HG02588 (cell line): ENCODE data around the gene DDX55.
"Not testable (repeated sequence)": the region's sequence is repeated elsewhere in the genome, so short reads cannot be mapped to it uniquely, and the experiment has no call there.

Experiments used
- ATAC-seq: cut with Tn5 transposase; IDR thresholded peaks from one replicate; pipeline ENCODE4 v1.9.1; 2021; ENCODE audit warnings: mild to moderate bottlenecking, moderate library complexity; ENCODE audit not compliant: unreplicated experiment

The DDX55 gene, protein sequence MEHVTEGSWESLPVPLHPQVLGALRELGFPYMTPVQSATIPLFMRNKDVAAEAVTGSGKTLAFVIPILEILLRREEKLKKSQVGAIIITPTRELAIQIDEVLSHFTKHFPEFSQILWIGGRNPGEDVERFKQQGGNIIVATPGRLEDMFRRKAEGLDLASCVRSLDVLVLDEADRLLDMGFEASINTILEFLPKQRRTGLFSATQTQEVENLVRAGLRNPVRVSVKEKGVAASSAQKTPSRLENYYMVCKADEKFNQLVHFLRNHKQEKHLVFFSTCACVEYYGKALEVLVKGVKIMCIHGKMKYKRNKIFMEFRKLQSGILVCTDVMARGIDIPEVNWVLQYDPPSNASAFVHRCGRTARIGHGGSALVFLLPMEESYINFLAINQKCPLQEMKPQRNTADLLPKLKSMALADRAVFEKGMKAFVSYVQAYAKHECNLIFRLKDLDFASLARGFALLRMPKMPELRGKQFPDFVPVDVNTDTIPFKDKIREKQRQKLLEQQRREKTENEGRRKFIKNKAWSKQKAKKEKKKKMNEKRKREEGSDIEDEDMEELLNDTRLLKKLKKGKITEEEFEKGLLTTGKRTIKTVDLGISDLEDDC

DNA sequence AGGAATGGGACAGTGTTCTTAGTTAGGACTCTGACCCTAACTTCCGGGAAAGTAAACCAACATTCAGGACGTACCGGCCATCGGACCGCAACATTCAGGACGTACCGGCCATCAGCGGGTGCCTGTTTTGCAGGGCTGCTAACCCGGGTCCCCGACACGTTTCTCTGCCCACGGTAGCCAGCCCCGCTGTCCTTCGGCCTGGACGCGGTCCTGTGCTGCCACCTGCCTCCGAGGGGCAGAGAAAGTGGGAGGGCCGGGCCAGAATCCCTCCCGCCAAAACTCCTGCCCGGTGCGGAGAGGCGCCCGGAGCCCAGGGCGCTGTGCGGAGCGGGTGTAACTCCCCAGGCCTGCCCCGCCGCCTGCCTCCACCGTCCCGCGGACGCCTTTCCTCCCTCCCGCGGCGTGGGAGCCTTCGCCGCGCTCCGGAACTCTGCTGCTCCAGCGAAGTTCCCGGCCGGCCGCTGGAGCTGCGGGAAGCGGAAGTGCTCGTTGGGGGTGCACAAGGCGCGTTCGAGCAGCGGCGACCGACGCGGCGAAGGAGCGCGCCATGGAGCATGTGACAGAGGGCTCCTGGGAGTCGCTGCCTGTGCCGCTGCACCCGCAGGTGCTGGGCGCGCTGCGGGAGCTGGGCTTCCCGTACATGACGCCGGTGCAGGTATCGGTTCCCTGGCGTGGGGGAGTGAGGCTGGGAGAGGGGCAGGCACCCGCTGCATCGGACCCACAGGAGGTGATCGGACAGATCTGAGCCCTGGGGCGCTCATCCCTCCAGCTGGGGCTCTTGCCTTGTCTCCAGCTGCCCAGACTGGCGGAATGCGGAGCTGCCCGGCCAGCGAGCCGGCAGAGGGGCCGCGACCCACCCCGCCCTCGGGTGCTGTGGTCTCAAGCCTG is at the start of gene DDX55:
DDX55 (plus strand) TSS at position 498 of the 888 bp plus-strand sequence; CDS start at position 548, 50 bp downstream.
- ATAC-seq: peak; percentile 88

DNA sequence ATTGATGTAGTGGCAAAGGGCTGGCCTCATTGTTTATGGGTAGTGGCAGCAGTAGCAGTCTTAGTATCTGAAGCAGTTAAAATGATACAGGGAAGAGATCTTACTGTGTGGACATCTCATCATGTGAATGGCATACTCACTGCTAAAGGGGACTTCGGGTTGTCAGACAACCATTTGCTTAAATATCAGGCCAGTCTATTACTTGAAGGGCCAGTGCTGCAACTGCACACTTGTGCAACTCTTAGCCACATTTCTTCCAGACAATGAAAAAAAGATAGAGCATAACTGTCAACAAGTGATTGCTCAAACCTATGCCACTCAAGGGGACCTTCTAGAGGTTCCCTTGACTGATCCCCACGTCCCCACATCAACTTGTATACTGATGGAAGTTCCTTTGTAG is 47.8 kb upstream of the DDX55 start:
- not testable (repeated sequence) for ATAC-seq

DNA sequence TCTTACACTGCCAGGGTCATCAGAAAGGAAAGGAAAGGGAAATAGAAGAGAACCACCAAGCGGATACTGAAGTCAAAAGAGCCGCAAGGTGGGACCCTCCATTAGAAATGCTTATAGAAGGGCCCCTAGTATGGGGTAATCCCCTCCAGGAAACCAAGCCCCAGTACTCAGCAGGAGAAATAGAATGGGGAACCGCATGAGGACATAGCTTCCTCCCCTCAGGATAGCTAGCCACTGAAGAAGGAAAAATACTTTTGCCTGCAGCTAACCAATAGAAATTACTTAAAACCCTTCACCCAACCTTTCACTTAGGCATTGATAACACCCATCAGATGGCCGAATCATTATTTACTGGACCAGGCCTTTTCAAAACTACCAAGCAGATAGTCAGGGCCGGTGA is 47.1 kb upstream of the DDX55 start:
- ATAC-seq: not testable (repeated sequence)

DNA sequence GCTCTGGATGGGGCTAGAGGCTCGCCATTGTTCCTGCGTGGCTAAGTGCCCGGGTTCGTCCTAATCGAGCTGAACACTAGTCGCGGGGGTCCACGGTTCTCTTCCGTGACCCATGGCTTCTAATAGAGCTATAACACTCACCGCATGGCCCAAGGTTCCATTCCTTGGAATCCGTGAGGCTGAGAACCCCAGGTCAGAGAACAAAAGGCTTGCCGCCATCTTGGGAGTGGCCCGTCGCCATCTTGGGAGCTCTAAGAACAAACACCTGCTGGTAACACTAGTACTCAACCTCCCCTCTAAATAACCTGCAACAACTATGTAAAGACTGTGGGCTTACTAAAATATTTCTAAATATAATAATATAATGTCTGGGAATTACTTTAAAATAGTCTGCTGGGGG is 43.4 kb upstream of the DDX55 start:
- not testable (repeated sequence) for ATAC-seq

DNA sequence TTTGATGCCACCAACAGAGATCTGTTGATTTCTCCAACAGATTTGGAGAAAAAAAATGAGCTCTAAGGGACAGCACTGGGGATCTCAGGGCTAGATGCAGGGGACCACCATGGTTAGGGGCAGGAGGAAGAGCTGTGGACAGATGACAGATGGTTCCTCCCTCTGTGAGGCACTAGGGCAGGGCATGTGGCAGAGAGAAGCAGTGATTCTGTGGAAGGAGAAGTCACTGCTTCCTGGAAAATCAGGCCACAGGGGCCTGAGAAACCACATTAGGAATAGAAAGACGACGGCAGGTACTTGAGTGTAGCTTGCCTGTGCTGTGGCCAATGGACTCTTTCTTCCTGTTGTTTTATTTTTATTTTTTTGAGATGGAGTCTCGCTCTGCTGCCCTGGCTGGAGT is 42.4 kb upstream of the DDX55 start:
- ATAC-seq: no peak

DNA sequence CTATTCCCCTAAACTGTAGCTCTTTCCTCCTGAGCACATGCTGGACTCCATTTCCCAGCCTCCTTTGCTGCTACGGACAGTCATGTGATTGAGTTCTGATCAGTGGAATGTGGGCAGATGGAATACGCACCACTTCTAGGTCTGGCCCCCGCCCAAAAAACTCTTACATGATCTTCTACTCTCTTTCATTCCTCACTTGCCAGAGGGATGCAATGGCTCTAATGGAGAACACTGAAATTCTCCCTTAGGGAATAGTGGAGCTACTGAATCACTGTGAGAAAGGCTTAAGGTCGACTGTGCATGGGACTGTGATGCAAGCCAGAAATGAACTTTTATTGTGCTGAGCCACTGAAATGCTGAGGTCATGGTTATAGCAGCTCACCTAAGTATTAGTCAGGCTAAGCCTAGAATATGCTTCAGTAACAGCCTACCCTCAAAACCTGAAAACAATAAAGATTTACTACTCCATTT is 30.5 kb upstream of the DDX55 start:
- ATAC-seq: no peak

DNA sequence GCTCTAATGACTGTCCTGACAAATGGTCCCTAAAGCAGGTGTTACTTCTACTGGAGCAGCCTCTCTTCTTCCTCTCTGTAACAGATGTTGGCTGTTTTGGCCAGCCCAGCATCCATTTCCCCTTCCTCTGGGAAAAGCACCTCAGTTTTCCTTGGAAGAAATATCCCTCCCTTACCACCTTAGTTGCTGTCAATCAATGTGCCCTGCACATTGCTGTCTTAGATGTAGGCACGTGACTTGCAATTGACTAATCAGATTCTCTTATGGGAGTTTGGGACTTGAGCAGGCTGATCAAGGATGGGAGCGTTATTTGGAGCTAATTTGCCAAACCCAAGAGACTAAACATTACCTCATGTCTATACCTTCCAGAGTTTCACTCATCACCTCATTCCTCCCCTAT is 29.5 kb upstream of the DDX55 start:
- ATAC-seq: no peak

DNA sequence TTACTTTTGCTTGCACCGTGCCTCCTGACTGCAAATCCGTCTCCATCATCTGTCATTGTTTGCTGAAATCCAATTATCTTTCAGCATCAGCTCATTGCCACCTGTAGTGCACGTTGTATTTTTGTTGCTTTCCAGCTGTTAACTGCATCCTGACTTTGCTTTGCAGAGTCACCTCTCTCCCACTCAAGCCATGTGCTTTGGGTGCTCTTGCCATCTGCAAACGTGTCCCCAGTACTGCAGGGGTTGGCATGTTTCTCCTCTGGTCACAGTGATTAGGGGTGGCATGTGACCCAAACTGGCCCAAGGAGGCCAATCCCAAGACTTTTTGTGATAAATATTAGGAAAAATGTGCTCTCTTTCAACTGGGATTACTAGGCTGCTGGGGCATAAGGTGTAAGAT is 28.0 kb upstream of the DDX55 start:
- ATAC-seq: no peak

DNA sequence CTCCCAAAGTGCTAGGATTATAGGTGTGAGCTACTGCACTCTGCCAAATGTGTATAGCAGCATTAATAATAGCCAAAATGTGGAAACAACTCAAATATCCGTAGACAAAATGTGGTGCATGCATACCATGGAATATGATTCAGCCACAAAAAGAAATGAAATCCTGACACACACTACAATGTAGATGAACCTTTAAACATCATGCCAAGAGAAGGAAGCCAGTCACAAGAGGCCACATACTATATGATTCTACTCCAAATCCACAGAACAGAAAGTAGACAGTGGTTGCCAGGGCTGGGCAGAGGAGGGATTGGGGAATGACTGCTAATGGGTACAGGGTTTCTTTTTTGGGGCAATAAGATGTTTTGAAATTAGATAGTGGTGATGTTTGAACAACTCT is 25.3 kb upstream of the DDX55 start:
- no peak for ATAC-seq

DNA sequence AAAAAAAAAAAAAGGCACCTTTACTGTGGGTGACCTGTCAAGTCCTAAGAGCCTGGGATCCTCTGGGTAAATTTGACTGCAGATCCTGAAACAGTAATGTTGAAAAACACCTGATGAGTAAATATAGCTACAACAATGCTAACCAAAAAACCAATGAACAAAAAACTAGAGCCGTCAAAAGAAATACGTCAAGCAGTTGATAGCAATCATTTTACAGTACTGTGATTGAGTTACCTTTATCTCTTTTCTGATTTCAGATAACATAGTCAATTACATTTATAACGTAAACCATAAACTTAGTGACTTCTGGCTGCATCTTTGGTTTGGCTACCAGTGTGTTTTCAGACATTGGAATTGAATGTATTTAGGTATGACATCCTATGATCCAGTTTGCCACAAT is 23.7 kb upstream of the DDX55 start:
- no peak for ATAC-seq

DNA sequence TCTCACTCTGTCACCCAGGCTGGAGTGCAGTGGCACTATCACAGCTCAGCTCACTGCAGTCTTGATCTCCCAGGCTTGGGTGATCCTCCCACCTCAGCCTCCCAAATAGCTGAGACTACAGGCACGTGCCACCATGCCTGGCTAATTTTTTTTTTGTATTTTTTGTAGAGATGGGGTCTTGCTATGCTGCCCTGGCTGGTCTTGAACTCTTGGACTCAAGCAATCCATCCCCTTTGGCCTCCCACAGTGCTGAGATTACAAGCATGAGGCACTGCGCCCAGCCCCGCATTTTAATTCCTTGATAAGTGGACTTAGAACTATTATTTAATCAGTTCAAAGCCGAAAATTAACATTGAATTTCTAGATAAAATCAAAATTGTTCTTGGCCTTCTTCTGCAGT is 23.1 kb upstream of the DDX55 start:
- ATAC-seq: not testable (repeated sequence)

DNA sequence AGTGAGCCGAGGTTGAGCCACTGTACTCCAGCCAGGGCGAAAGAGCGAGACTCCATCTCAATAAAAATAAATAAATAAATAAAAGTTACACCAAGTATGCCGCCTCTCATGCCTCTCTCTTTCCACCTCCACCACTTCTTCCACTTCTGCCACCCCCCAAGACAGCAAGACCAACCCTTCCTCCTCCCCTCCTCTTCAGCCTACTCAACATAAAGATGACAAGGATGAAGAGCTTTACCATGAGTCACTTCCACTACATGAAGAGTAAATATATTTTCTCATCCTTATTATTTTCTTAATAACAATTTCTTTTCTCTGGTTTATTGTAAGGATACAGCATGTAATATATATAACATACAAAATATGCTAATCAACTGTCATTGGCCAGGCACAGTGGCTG is 21.1 kb upstream of the DDX55 start:
- ATAC-seq: no peak

DNA sequence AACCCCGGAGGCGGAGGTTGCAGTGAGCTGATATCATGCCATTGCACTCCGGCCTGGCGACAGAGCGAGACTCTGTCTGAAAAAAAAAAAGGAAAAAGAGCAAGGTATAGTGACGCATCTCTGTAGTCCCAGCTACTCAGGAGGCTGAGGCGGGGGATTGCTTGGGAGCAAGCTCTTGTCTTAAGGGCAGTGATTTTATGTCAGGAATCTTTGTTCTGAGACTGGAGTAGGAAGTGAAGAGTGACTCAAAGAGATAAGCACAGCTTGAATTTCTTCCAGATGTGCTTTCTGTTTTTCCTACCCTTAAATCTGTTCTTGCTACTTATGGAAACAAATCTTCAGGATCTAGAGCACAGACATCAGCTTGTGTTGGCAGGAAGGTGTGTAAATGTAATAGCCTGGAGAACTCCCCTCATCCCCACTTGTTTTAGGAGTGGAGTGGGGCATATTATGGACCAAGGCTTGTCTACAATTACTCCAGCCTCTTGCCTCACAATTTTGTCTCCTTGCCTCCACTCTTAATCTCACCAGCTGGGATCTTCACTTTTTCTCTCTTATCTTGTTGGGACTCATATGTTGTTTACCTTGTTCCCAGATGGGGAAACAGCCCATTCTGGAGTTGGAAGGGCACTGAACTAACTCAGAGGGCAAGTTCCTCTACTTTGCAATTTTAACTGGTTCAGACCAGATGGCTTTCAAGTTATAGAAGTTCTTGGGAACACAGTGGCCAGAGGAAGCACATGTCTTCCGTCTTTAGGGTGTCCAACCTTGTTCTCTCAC is 10.0 kb upstream of the DDX55 start:
- ATAC-seq: no peak

DNA sequence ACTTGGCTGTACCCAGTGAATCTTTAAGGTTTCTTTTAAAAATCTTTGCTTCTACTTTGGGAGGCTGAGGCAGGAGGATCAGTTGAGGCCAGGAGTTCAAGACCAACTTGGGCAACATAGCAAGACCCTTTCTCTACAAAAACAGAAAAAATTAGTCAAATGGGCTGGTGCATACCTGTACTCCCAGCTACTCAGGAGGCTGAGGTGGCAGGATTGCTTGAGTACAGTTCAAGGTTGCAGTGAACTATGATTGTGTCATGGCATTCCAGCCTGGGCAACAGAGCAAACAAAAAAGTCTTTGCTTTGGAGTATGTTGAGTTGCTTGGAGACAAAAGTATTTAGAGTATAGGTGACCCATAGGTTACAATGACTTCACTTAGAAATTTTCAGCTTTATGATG is 6.2 kb upstream of the DDX55 start:
- no peak for ATAC-seq

DNA sequence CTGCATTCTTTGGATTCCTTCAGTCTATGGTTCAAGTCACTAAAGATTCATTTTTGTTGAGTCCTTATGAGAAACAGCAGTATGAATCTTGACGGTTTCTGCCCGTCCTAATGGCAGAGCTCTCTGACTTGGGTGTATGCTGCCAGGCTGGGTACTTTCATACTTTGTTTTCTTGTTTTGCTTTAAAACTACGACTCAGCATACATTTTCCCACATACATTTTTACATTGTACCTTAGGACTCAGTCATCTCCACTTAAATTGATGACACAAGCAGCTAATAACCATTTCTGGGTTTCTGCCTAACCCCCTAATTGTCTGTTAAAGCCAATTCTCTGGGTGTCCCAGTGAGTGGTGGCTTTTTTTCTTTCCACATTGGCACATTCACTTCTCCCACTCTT is 4.8 kb upstream of the DDX55 start:
- ATAC-seq: no peak

DNA sequence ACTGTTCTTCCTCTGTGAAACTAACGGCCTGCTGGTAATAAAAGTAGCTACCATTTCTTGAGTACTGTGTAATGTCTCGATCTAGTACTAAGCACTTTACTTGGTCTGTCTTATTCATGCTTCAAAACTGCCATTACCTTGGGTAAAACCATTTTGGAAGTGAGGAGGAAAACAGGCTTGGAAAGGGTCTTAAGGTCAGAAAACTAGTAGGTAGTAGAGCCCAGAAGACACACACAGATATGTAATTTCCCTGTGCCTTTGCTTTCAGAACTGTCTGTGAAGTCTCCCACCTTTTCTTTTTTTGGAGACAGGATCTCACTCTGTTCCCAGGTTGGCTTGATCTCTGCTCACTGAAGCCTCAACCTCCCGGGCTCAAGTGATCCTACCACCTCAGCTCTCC is 3.4 kb upstream of the DDX55 start:
- ATAC-seq: no peak

DNA sequence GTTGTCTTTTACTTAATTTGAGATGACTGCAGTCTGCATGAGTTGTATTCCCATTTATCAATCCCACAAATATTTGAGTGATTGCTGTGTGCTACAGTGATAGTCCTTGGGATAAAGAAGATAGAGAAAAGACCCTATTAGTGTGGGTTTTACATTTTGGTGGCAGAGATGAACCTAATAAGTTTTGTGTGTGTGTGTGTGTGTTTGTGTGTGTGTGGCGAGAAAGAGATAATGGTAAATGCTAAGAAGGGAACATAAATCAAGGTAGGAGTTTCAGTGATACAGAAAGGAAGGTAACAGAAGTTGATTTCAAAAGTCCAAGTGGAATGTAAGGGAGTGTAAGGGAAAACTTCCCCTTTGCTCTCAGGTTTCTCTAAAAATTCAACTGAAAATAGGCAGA is 2.6 kb upstream of the DDX55 start:
- no peak for ATAC-seq

DNA sequence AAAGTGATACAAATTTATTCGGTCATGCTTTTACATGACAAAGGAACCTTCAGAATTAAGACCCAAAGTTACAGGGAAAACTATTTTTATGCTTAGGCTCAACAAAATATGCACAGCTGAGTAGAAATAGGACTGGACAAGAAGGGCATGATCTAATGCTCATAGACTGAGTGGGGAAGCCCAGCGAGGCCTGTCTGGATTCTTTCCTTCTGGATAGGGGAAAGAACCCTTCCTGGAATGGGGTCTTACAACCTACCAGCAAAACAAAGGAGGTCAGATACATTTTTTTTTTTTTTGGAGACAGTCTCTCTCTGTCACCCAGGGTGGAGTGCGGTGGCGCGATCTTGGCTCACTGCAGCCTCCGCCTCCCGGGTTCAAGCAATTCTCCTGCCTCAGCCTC is 2.2 kb upstream of the DDX55 start:
- no peak for ATAC-seq

DNA sequence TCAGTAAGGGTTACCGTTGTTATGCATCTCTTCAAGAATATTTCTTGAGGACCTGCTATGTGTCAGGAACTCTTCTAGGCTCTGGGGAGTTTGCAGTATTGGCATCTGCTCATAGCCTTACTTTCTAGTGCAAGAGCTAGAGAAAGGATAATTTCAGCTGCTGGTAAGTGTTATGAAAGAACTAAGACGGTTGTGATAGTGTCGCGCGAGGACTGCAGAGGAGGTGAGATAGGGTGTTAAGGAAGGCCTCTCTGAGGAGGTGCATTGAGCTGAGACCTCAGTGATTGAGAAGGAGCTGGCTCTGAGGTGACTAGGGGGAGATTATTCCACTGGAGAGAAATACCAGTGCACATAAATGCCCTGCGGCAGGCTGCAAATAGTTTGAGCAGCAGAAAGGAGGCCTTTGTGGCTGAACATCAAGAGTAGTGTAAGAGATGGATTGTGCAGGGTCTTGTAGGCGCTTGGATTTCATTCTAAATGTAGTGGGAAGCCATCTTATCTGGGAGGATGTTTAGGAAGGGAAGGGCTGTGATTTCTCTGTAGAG is 824 bp downstream of the DDX55 start:
- no peak for ATAC-seq

DNA sequence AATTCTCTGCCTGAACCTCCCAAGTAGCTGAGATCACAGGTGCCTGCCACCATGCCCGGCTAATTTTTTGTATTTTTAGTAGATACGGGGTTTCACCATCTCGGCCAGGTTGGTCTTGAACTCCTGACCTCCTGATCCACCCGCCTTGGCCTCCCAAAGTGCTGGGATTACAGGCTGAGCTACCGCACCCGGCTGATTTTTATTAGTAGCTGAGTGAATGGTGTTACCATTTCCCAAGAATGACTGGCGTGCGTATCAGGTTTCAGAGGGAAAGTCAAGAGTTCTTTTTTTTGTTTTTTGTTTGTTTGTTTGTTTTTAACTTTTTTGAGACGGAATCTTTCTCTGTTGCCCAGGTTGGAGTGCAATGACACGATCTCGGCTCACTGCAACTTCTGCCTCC is 1.6 kb downstream of the DDX55 start:
- ATAC-seq: not testable (repeated sequence)
